Small intestine (tissue), 7 donors: Measurements from ENCODE around the gene AUTS2. TPM values are rescaled to one million over a fixed set of nuclear protein-coding genes. Genes with fewer than 3 reads are reported as not detected.
A peak's percentile ranks its signal among the peaks of the same experiment; 100 is the strongest.

Experiments
- DNase-seq, 2 donors: peaks; one replicate each; pipeline versions ENCODE4 v3.0.0 to v3.0.0-alpha.2; 2013
- FAIRE-seq: peaks from 2 replicates; lab custom pipeline; 2012; peaks lifted over from hg19 to GRCh38; lab: Jason Lieb, UNC
- H3K27ac ChIP-seq, 3 donors: one replicate each; pipeline ENCODE4 v1.5.1; 2013; ENCODE audit warnings: low read length in 2 of 3, mild to moderate bottlenecking in 2 of 3, control low read depth in 1 of 3, inconsistent platforms in 1 of 3, low read depth in 1 of 3, moderate library complexity in 1 of 3
- H3K27me3 ChIP-seq, 3 donors: one replicate each; pipeline ENCODE4 v1.6.1; 2013; ENCODE audit warnings: low read length in 3 of 3, inconsistent platforms in 1 of 3; ENCODE audit not compliant: control insufficient read depth in 3 of 3, insufficient read depth in 3 of 3
- H3K36me3 ChIP-seq, 3 donors: one replicate each; pipeline ENCODE4 v1.6.1; 2013; ENCODE audit warnings: low read length in 3 of 3, inconsistent platforms in 1 of 3, low read depth in 1 of 3, mild to moderate bottlenecking in 1 of 3, moderate library complexity in 1 of 3; ENCODE audit not compliant: control insufficient read depth in 3 of 3, insufficient read depth in 2 of 3
- H3K4me1 ChIP-seq, 3 donors: one replicate each; pipeline ENCODE4 v1.6.1; 2013; ENCODE audit warnings: low read length in 2 of 3, inconsistent platforms in 1 of 3, low read depth in 1 of 3, mild to moderate bottlenecking in 1 of 3, moderate library complexity in 1 of 3; ENCODE audit not compliant: control insufficient read depth in 3 of 3, insufficient read depth in 2 of 3
- H3K4me3 ChIP-seq, 3 donors: one replicate each; pipeline ENCODE4 v1.5.1; 2013; ENCODE audit warnings: low read length in 3 of 3, control low read depth in 1 of 3, inconsistent platforms in 1 of 3, low read depth in 1 of 3, mild to moderate bottlenecking in 1 of 3, moderate library complexity in 1 of 3
- H3K9me3 ChIP-seq, 2 donors: one replicate each; pipeline ENCODE4 v1.6.1; 2013; ENCODE audit warnings: low read depth in 1 of 2, low read length in 1 of 2; ENCODE audit not compliant: control insufficient read depth in 2 of 2, insufficient read depth in 1 of 2
- WGBS, 3 donors: extraction: QIAGEN DNeasy Blood & Tissue Kit; methylation state at CpG; one replicate each; pipeline ENCODE4 v1.1.7; 2013; 5-methylcytosine and 5-hydroxymethylcytosine counted together
- polyA plus RNA-seq, 4 donors: library from polyadenylated mRNA; stranded (reverse) in 3 of 4; unstranded in 1 of 4; fragments of 200-250 nt in 3 of 4; fragments of 120-200 nt in 1 of 4; gene quantifications; one replicate each; pipeline versions ENCODE4 v1.2.1 to v1.2.3, GENCODE V29; 2013
- donor health status: healthy with polysubstance abuse.
- donor health status: control.
- donor health status: control.
- donor health status: Bipolar disorder and iron deficiency.
- donor health status: healthy.

Gene AUTS2
- polyA plus RNA-seq, 4 donors = 4.9 to 43.5 (median 13.6) TPM

DNA sequence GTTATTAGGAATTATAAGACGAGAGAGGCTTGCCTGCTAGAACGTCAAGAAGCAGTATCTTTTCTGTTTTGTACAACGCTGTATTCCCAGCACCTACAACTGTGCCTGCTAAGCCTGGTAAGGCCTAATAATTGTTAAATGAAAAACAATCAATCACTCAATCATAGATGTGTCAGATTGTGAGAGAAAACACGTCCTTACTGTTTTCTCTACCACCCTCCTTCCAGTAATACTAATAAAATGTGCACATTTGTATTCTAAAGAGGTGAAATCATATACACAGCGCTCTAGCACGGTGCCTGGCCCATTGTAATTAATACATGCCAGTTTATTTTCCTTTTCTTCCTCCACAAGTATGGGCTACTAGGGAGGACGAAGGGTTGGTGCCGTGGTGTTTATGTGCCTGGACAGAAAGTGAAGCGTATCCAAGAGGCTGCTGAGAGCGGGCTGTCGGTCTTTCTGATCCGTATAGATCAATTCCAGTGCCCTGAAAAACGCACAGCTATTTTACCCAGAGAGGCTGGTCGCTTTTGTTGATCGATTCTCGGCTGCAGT is 1.5 kb upstream of the AUTS2 start:
- Histone ChIP-seq H3K4me3 (peak overlapping the region in 1 of 3 donors; percentile 93), H3K27me3 (no peaks in the 10 kb centered on the region), H3K36me3 (no peaks in the 10 kb centered on the region), H3K27ac (peak overlapping the region in 2 of 3 donors; percentile 10 to 81), H3K9me3 (no peaks in the 10 kb centered on the region), H3K4me1 (peaks cover 0 to 19% (median 0%) of the 10 kb centered on the region in 3 donors)
- FAIRE-seq (no peak), DNase-seq (peak in 1 of 2 donors; percentile 5)
- WGBS, 3 donors = 10 to 20% (median 18%) methylated on average over 16 of the region's 16 CpGs

- WGBS, 3 donors = 0 to 1% (median 1%) methylated on average over 40 to 77 of the region's 78 CpGs
- FAIRE-seq = no peak
- Histone ChIP-seq H3K27me3 (no peaks in the 10 kb centered on the region), H3K4me1 (peaks cover 0 to 19% (median 0%) of the 10 kb centered on the region in 3 donors), H3K9me3 (no peaks in the 10 kb centered on the region), H3K36me3 (no peaks in the 10 kb centered on the region), H3K4me3 (peak overlapping the region; percentile 69 to 93 (median 75)), H3K27ac (peak overlapping the region in 2 of 3 donors; percentile 62 to 81)
- peak in 1 of 2 donors; percentile 73 for DNase-seq
Observed at GRCh38 chr7:69597278-69598076, 798 bp upstream of the AUTS2 start.

DNA sequence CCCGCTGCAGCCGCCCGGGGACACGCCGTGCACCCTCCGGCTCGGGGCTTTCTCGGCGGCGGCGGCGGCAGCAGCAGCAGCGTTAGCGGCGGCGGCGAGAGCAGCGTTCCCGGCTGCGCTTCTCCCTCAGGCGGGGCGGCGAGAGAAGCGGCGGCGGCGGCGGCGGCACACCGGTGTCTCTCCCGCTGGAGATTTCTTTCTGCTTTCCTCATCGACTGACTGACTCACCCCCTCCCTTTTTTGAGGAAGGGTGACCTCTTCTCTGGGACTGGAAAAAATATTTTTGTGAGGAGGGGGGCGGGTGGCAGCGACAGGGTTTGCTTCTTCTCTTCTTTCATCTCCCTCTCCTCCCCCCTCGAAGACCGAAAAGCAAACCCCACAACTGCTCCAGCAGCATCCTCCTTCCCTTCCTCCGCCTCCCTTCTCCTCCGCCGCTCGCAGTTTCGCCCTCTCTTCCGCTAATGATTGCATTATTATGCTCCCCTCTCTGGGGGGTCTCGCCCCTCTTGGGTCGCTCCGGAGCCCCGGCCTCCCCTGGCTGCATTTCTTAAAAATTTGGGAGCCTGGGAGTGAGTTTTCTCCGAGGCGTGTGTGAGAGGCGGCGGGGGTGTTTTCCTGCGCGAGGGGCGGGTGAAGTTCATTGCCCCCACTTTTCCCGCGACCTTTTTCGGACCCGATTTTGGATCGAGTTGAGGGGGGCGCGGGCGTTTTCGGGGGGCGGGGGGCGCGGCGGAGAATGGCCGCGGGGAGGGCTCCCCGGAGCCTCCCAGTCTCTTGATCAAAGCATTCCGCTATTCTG is 411 bp downstream of the AUTS2 start:
- Histone ChIP-seq H3K4me1 (peaks cover 0 to 22% (median 0%) of the 10 kb centered on the region in 3 donors), H3K4me3 (peak overlapping the region; percentile 69 to 87 (median 75)), H3K27ac (peak overlapping the region in 2 of 3 donors; percentile 42 to 67), H3K27me3 (no peaks in the 10 kb centered on the region), H3K36me3 (no peaks in the 10 kb centered on the region), H3K9me3 (no peaks in the 10 kb centered on the region)
- no peak for FAIRE-seq
- no peak for DNase-seq
- WGBS, 3 donors = 0 to 1% (median 1%) methylated on average over 59 to 70 of the region's 70 CpGs

DNA sequence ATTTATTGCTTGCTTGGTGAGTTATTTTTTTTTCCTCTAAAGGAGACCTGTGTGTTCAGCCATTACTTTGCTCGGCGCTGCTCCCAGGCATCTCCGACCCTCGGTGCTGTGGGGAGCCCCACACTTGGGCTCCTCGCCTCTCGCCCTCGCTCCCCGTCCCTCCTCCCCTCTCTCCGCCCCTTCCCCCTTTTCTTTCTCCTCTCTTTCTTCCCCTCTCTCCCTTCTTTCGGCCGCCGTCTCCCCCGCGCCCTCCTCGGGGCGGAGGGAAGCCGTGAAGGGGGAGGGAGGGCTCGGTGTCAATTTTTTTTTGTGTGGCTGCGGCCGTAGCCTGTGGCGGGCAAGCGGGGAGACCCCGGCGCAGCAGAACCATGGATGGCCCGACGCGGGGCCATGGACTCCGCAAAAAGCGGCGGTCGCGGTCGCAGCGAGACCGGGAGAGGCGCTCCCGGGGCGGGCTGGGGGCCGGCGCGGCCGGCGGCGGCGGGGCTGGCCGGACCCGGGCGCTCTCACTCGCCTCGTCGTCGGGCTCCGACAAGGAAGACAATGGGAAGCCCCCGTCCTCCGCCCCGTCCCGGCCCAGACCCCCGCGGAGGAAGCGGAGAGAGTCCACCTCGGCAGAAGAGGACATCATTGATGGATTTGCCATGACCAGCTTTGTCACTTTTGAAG is 1.1 kb downstream of the AUTS2 start:
- Histone ChIP-seq H3K27ac (peak overlapping the region in 1 of 3 donors; percentile 61), H3K4me3 (peak overlapping the region; percentile 69 to 87 (median 75)), H3K4me1 (peaks cover 0 to 26% (median 0%) of the 10 kb centered on the region in 3 donors), H3K27me3 (no peaks in the 10 kb centered on the region), H3K9me3 (no peaks in the 10 kb centered on the region), H3K36me3 (no peaks in the 10 kb centered on the region)
- WGBS, 3 donors = 1% methylated on average over 52 to 61 of the region's 61 CpGs
- peak in 1 of 2 donors; percentile 58 for DNase-seq
- no peak for FAIRE-seq

GRCh38 chr7:69599955-69600709 is 1.9 kb downstream of the AUTS2 start:
- Histone ChIP-seq H3K27me3 (no peaks in the 10 kb centered on the region), H3K27ac (no peak overlapping the region), H3K9me3 (no peaks in the 10 kb centered on the region), H3K4me1 (peaks cover 0 to 26% (median 0%) of the 10 kb centered on the region in 3 donors), H3K4me3 (peak overlapping the region in 2 of 3 donors; percentile 69 to 87), H3K36me3 (no peaks in the 10 kb centered on the region)
- FAIRE-seq = no peak
- peak in 1 of 2 donors; percentile 51 for DNase-seq
- 0 to 3% (median 1%) methylated on average over 17 to 27 of the region's 27 CpGs for WGBS, 3 donors

DNA sequence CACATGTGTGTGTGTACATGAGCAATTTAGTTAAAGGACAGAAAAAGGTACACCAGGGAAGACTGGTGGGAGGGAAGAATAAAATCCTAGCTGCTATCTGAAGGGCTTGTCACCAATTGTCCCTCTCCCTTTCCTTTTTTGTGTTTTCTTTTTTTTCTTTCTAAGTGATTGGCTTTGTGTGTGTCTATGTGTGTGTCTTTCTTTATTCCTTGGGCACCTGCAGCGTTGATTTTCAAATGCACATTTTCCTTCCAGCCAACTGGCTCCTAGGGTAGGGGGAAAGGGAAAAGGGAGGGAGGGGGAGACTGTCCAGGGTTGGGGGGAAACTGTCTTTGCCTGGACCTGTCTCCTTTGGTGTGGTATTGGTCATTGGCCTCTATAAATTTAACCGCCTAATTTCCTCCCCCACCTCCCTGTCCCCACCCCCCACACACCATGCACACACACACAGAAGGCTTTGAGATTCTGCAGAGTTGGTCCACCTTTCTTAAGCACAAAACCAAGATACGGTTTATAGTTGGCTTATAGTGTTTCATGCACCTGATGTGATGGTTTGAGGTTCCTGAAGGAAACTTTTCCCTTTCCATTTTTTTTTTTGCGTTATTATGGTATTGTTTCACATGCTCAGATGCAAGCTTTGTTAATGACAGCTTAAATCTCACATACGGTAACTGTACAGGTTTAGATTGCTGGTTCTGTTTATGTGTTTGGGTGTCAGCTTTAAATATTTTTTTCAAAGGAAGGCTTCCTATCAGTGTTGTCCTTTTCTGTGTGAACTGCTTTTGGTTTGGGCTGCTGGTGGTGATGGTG is 2.6 kb downstream of the AUTS2 start:
- WGBS, 3 donors = 51 to 74% (median 71%) methylated on average over 5 of the region's 5 CpGs
- no peaks in the 10 kb centered on the region for H3K36me3 ChIP-seq
- H3K9me3 ChIP-seq = no peaks in the 10 kb centered on the region
- H3K4me1 ChIP-seq = peaks cover 0 to 26% (median 0%) of the 10 kb centered on the region in 3 donors
- FAIRE-seq (no peak), DNase-seq (no peak)
- no peak overlapping the region for H3K27ac ChIP-seq
- no peaks in the 10 kb centered on the region for H3K27me3 ChIP-seq
- H3K4me3 ChIP-seq = peak overlapping the region in 1 of 3 donors; percentile 87

- Histone ChIP-seq H3K36me3 (no peaks in the 10 kb centered on the region), H3K27ac (no peak overlapping the region), H3K4me1 (peaks cover 0 to 26% (median 0%) of the 10 kb centered on the region in 3 donors), H3K9me3 (no peaks in the 10 kb centered on the region), H3K4me3 (no peak overlapping the region), H3K27me3 (no peaks in the 10 kb centered on the region)
- DNase-seq (no peak), FAIRE-seq (no peak)
- 84 to 94% (median 86%) methylated on average over 2 of the region's 2 CpGs for whole genome bisulfite sequencing, 3 donors
Observed at GRCh38 chr7:69602522-69602921, 4.2 kb downstream of the AUTS2 start.
